HepG2 (cell line): ENCODE results near the gene SLC9C2. TPM values are rescaled to one million over a fixed set of nuclear protein-coding genes. Genes with fewer than 3 reads are reported as not detected.

Source experiments
- ADNP ChIP-seq: sonication (generic); formaldehyde crosslinking; IDR thresholded peaks from 2 replicates; pipeline ENCODE4 v1.4.0; 2020; ENCODE audit warnings: missing genetic modification reagents
- BORCS8-MEF2B ChIP-seq: sonication (generic); formaldehyde crosslinking; IDR thresholded peaks from 2 replicates; pipeline ENCODE4 v1.8.0; 2022; ENCODE audit warnings: mild to moderate bottlenecking, missing genetic modification reagents
- CBX2 ChIP-seq, 2 experiments: fragments of 200-600 bp in 1 of 2; sonication (generic); formaldehyde crosslinking in 1 of 2; IDR thresholded peaks; 2 replicates each; pipeline versions ENCODE4 v1.7.0 to v1.8.1; 2018 to 2022; ENCODE audit warnings: low read depth in 2 of 2, low read length in 1 of 2, mild to moderate bottlenecking in 1 of 2, missing genetic modification reagents in 1 of 2
- CHCHD3 ChIP-seq: sonication (generic); formaldehyde crosslinking; IDR thresholded peaks from 2 replicates; pipeline ENCODE4 v1.8.0; 2022; ENCODE audit warnings: mild to moderate bottlenecking, missing genetic modification reagents, moderate library complexity
- DMAP1 ChIP-seq: IDR thresholded peaks from 2 replicates; pipeline ENCODE4 v1.6.1; 2016
- ELF4 ChIP-seq: sonication (generic); formaldehyde crosslinking; IDR thresholded peaks from 2 replicates; pipeline ENCODE4 v1.5.0; 2020; ENCODE audit warnings: missing genetic modification reagents, mild to moderate bottlenecking, moderate library complexity, borderline replicate concordance
- ERF ChIP-seq: IDR thresholded peaks from 2 replicates; pipeline ENCODE4 v1.6.1; 2018; ENCODE audit warnings: missing biosample characterization, missing genetic modification reagents
- FOXP1 ChIP-seq, 2 experiments: fragments of 450-650 bp in 1 of 2; IDR thresholded peaks; 2 replicates each; pipeline ENCODE4 v1.6.1; 2017 to 2018; ENCODE audit warnings: antibody characterized with exemption in 1 of 2
- GATA4 ChIP-seq: sonication (generic); IDR thresholded peaks from 2 replicates; pipeline ENCODE4 v1.6.1; 2016; ENCODE audit warnings: antibody characterized with exemption, low read depth, borderline replicate concordance
- HOXD1 ChIP-seq: sonication (generic); formaldehyde crosslinking; IDR thresholded peaks from 2 replicates; pipeline ENCODE4 v1.5.0; 2020; ENCODE audit warnings: missing genetic modification reagents
- IRX3 ChIP-seq: sonication (generic); formaldehyde crosslinking; IDR thresholded peaks from 2 replicates; pipeline ENCODE4 v1.8.1; 2023; ENCODE audit warnings: mild to moderate bottlenecking, low read depth, missing genetic modification reagents, borderline replicate concordance
- KAT7 ChIP-seq: IDR thresholded peaks from 2 replicates; pipeline ENCODE4 v1.6.1; 2018; ENCODE audit warnings: borderline replicate concordance, missing compliant biosample characterization
- MATR3 ChIP-seq: sonication (generic); formaldehyde crosslinking; IDR thresholded peaks from 2 replicates; pipeline ENCODE4 v1.4.0; 2020; ENCODE audit warnings: missing genetic modification reagents
- POLR2A ChIP-seq, 2 experiments: IDR thresholded peaks; 2 replicates each; pipeline ENCODE4 v1.6.1; 2011; ENCODE audit warnings: low read depth in 2 of 2, low read length in 2 of 2, mild to moderate bottlenecking in 1 of 2, moderate library complexity in 1 of 2; ENCODE audit not compliant: insufficient read depth in 1 of 2
- PRPF4 ChIP-seq: fragments of 200-400 bp; formaldehyde crosslinking; IDR thresholded peaks from 2 replicates; pipeline ENCODE4 v1.6.1; 2016; ENCODE audit warnings: low read length, low read depth; ENCODE audit not compliant: poor library complexity, severe bottlenecking
- SP2 ChIP-seq: sonication (generic); formaldehyde crosslinking; IDR thresholded peaks from 2 replicates; pipeline ENCODE4 v1.5.1; 2020; ENCODE audit warnings: mild to moderate bottlenecking, missing genetic modification reagents
- SP4 ChIP-seq: sonication (generic); formaldehyde crosslinking; IDR thresholded peaks from 2 replicates; pipeline ENCODE4 v1.8.1; 2023; ENCODE audit warnings: mild to moderate bottlenecking, missing genetic modification reagents
- SPEN ChIP-seq: sonication (generic); formaldehyde crosslinking; IDR thresholded peaks from 2 replicates; pipeline ENCODE4 v1.5.1; 2020; ENCODE audit warnings: low read depth, mild to moderate bottlenecking, missing genetic modification reagents
- SSRP1 ChIP-seq: IDR thresholded peaks from 2 replicates; pipeline ENCODE4 v1.6.1; 2016; ENCODE audit warnings: control low read depth
- TFDP2 ChIP-seq: sonication (generic); formaldehyde crosslinking; IDR thresholded peaks from 2 replicates; pipeline ENCODE4 v1.4.0; 2020; ENCODE audit warnings: missing genetic modification reagents
- ZBTB43 ChIP-seq: sonication (generic); formaldehyde crosslinking; conservative IDR thresholded peaks from 2 replicates; pipeline ENCODE4 v1.4.0; 2020; ENCODE audit warnings: missing genetic modification reagents
- ZNF329 ChIP-seq: sonication (generic); formaldehyde crosslinking; IDR thresholded peaks from 2 replicates; pipeline ENCODE4 v1.9.0; 2021; ENCODE audit warnings: low read depth, mild to moderate bottlenecking, missing genetic modification reagents
- ZNF530 ChIP-seq: sonication (generic); formaldehyde crosslinking; IDR thresholded peaks from 2 replicates; pipeline ENCODE4 v1.5.0; 2020; ENCODE audit warnings: low read depth, mild to moderate bottlenecking, missing genetic modification reagents
- ZNF546 ChIP-seq: sonication (generic); formaldehyde crosslinking; conservative IDR thresholded peaks from 2 replicates; pipeline ENCODE4 v1.8.1; 2023; ENCODE audit warnings: mild to moderate bottlenecking, missing genetic modification reagents
- ZNF562 ChIP-seq: sonication (generic); formaldehyde crosslinking; IDR thresholded peaks from 2 replicates; pipeline ENCODE4 v1.8.0; 2022; ENCODE audit warnings: missing genetic modification reagents, borderline replicate concordance
- ZNF576 ChIP-seq: sonication (generic); formaldehyde crosslinking; IDR thresholded peaks from 2 replicates; pipeline ENCODE4 v1.4.0; 2020; ENCODE audit warnings: mild to moderate bottlenecking, missing genetic modification reagents
- ZNF883 ChIP-seq: sonication (generic); formaldehyde crosslinking; IDR thresholded peaks from 2 replicates; pipeline ENCODE4 v1.5.1; 2020; ENCODE audit warnings: mild to moderate bottlenecking, missing genetic modification reagents; ENCODE audit errors: not compliant biosample characterization
- polyA plus RNA-seq, 8 experiments: library from polyadenylated mRNA; depleted of rRNA in 3 of 8; stranded (reverse) in 7 of 8; unstranded in 1 of 8; fragments of >200 nt; fragmentation: Illumina TruSeq in 4 of 8; extraction: Trizol in 4 of 8; gene quantifications; 2 replicates each; pipeline versions ENCODE4 v1.2.1 to v1.2.3, GENCODE V29; 2011 to 2016; ENCODE audit warnings: low read depth in 4 of 8, missing spikeins in 1 of 8, mixed read lengths in 1 of 8; ENCODE audit not compliant: insufficient read depth in 1 of 8
- total RNA-seq, 5 experiments: library from RNA; depleted of rRNA; stranded (reverse); fragments of >200 nt; fragmentation: Illumina TruSeq; extraction: Trizol; gene quantifications; 2 replicates each; pipeline ENCODE4 v1.2.3, GENCODE V29; 2016; ENCODE audit warnings: low read depth in 1 of 5

Gene SLC9C2
- total and polyA plus RNA-seq, 2 of the 13 experiments (the other 11 are each of a cell fraction or from before 2014, with no cell fraction given), result 0.03 TPM; not detected in 1

- no peak for TF ChIP-seq ZBTB43 (CRISPR knock-in tag)
- TF ChIP-seq TFDP2, result peak; percentile 66; the same call in 1 of the 2 replicates
- no peak for TF ChIP-seq ADNP (CRISPR knock-in tag)
- no peak for TF ChIP-seq PRPF4
- TF ChIP-seq SP4 (CRISPR knock-in tag), result peak; percentile 54; the same call in 1 of the 2 replicates
- 0 out of 2 replicates have a peak, but pooled peaks have one; percentile 13 for TF ChIP-seq DMAP1 (CRISPR knock-in tag)
- TF ChIP-seq BORCS8-MEF2B (CRISPR knock-in tag), result no peak
- no peak; the same call in 1 of the 2 replicates for TF ChIP-seq SP2 (CRISPR knock-in tag)
- TF ChIP-seq ZNF329 (CRISPR knock-in tag), result 0 out of 2 replicates have a peak, but pooled peaks have one; percentile 64
- TF ChIP-seq ZNF562, result no peak
- peak; percentile 52; the same call in 1 of the 2 replicates for TF ChIP-seq ERF
- TF ChIP-seq ZNF883 (CRISPR knock-in tag), result no peak
- TF ChIP-seq CBX2 (IDR thresholded peaks at IDR 0.05; ENCODE audit: low read depth, low read length), result no peak
- TF ChIP-seq CBX2 (CRISPR knock-in tag; IDR thresholded peaks at IDR 0.05; ENCODE audit: low read depth), result no peak
- no peak for TF ChIP-seq HOXD1 (CRISPR knock-in tag)
- no peak for TF ChIP-seq MATR3 (CRISPR knock-in tag)
- TF ChIP-seq POLR2A (IDR thresholded peaks at IDR 0.05; ENCODE audit: insufficient read depth in 1 of 2, low read depth in 2 of 2, low read length in 2 of 2), result peak in 1 of 2 experiments; percentile 78; a peak in 3 of 4 replicates
- TF ChIP-seq SPEN (CRISPR knock-in tag), result peak; percentile 21; the same call in 1 of the 2 replicates
- TF ChIP-seq GATA4, result no peak
- no peak for TF ChIP-seq ELF4
- TF ChIP-seq IRX3 (CRISPR knock-in tag), result no peak
- no peak for TF ChIP-seq ZNF576 (CRISPR knock-in tag)
- TF ChIP-seq KAT7 (CRISPR knock-in tag), result no peak
- TF ChIP-seq SSRP1, result no peak
- no peak for TF ChIP-seq ZNF530 (CRISPR knock-in tag)
- TF ChIP-seq CHCHD3 (CRISPR knock-in tag), result no peak
- no peak for TF ChIP-seq FOXP1 (IDR thresholded peaks at IDR 0.05)
- no peak for TF ChIP-seq FOXP1 (CRISPR knock-in tag; IDR thresholded peaks at IDR 0.05)
- no peak; the same call in 1 of the 2 replicates for TF ChIP-seq ZNF546 (CRISPR knock-in tag)
Observed at GRCh38 chr1:173476665-173477285, 126.1 kb downstream of the SLC9C2 start (continued).
